MCF 10A (cell line): Measurements from ENCODE around the gene FAM181B. TPM values are rescaled to one million over a fixed set of nuclear protein-coding genes. Genes with fewer than 3 reads are reported as not detected.

ENCODE experiments used
- BruUV-seq: library from RNA; stranded (reverse); fragments of 400-500 nt; replicated peaks from 2 replicates; lab custom pipeline; 2021; lab: Mats Ljungman, UMichigan
- CTCF ChIA-PET: fragments of 300-600 bp; sonication (Branson Sonifier 250); formaldehyde crosslinking; extraction: SDS; loops from one replicate; lab custom pipeline; 2021; ENCODE audit warnings: antibody characterized with exemption, inconsistent platforms; lab: Yijun Ruan, JAX
- POLR2A ChIA-PET: fragments of 300-600, 350-650 bp; sonication (Branson Sonifier 250); formaldehyde crosslinking; extraction: SDS; loops from one replicate; lab custom pipeline; 2020; ENCODE audit warnings: antibody characterized with exemption, inconsistent platforms; lab: Yijun Ruan, JAX
- DNase-seq: peaks from one replicate; pipeline ENCODE4 v3.0.0-alpha.2; 2018; ENCODE audit not compliant: unreplicated experiment
- H3K27ac Mint-ChIP-seq: one replicate; pipeline ENCODE4 v1.8.0; 2022; ENCODE audit warnings: mild to moderate bottlenecking, low read depth, mixed read lengths; ENCODE audit not compliant: unreplicated experiment
- H3K27me3 Mint-ChIP-seq: one replicate; pipeline ENCODE4 v1.8.0; 2022; ENCODE audit warnings: mixed read lengths; ENCODE audit not compliant: insufficient read depth, unreplicated experiment
- H3K36me3 Mint-ChIP-seq: one replicate; pipeline ENCODE4 v1.8.0; 2022; ENCODE audit warnings: mild to moderate bottlenecking, moderate library complexity, mixed read lengths; ENCODE audit not compliant: insufficient read depth, unreplicated experiment
- H3K4me1 Mint-ChIP-seq: one replicate; pipeline ENCODE4 v1.8.0; 2022; ENCODE audit warnings: mixed read lengths; ENCODE audit not compliant: insufficient read depth, unreplicated experiment
- H3K4me3 Mint-ChIP-seq: one replicate; pipeline ENCODE4 v1.8.0; 2022; ENCODE audit warnings: mild to moderate bottlenecking, moderate library complexity, mixed read lengths; ENCODE audit not compliant: unreplicated experiment
- H3K9me3 Mint-ChIP-seq: one replicate; pipeline ENCODE4 v1.8.0; 2022; ENCODE audit warnings: mixed read lengths; ENCODE audit not compliant: unreplicated experiment
- CTCF ChIP-seq: fragments of 200-600 bp; IDR thresholded peaks from one replicate; pipeline ENCODE4 v1.8.0; 2022; ENCODE audit warnings: antibody characterized with exemption, mild to moderate bottlenecking; ENCODE audit not compliant: unreplicated experiment
- intact Hi-C: fragments of 100-400 bp; cut with micrococcal nuclease; formaldehyde crosslinking; loops from 2 replicates; pipeline ENCODE4 v1.14.1; 2022
- total RNA-seq: library from RNA; stranded (reverse); gene quantifications from 2 replicates; pipeline ENCODE4 v1.2.3, GENCODE V29; 2022

FAM181B gene
- total RNA-seq, 1 experiment from 2014 or later, result not detected

- ChIA-PET POLR2A (no interaction called here), CTCF (interaction anchor here (1.1 to 2.5 kb wide), 4 partner anchors 9 to 1133 kb away, joined by 3 to 11 read pairs (median 6); no protein-coding TSS in a partner anchor)
- no peaks in the 10 kb centered on the region for H3K36me3 Mint-ChIP-seq
- no peaks in the 10 kb centered on the region for H3K9me3 Mint-ChIP-seq
- DNase-seq, result no peak
- H3K4me3 Mint-ChIP-seq, result no peak overlapping the region
- no TSS peak for BruUV-seq
- intact Hi-C loops, result no loop called here
- peaks cover 7% of the 10 kb centered on the region for H3K4me1 Mint-ChIP-seq
- TF ChIP-seq CTCF, result no peak
- peaks cover 61% of the 10 kb centered on the region for H3K27me3 Mint-ChIP-seq
- no peak overlapping the region for H3K27ac Mint-ChIP-seq
Observed at GRCh38 chr11:82686211-82686610, 47.5 kb downstream of the FAM181B start.

- no peak overlapping the region for H3K27ac Mint-ChIP-seq
- H3K4me3 Mint-ChIP-seq, result no peak overlapping the region
- ChIA-PET CTCF (interaction anchor here (0.6 to 2.5 kb wide), 19 partner anchors 8 to 1144 kb away, joined by 3 to 39 read pairs (median 3); no protein-coding TSS in a partner anchor), POLR2A (no interaction called here)
- peaks cover 7% of the 10 kb centered on the region for H3K4me1 Mint-ChIP-seq
- no peaks in the 10 kb centered on the region for H3K36me3 Mint-ChIP-seq
- no TSS peak for BruUV-seq
- H3K9me3 Mint-ChIP-seq, result no peaks in the 10 kb centered on the region
- DNase-seq, result no peak
- intact Hi-C loops, result no loop called here
- no peak for TF ChIP-seq CTCF
- H3K27me3 Mint-ChIP-seq, result peaks cover 50% of the 10 kb centered on the region
Observed at GRCh38 chr11:82683029-82683428, 50.6 kb downstream of the FAM181B start.

DNA sequence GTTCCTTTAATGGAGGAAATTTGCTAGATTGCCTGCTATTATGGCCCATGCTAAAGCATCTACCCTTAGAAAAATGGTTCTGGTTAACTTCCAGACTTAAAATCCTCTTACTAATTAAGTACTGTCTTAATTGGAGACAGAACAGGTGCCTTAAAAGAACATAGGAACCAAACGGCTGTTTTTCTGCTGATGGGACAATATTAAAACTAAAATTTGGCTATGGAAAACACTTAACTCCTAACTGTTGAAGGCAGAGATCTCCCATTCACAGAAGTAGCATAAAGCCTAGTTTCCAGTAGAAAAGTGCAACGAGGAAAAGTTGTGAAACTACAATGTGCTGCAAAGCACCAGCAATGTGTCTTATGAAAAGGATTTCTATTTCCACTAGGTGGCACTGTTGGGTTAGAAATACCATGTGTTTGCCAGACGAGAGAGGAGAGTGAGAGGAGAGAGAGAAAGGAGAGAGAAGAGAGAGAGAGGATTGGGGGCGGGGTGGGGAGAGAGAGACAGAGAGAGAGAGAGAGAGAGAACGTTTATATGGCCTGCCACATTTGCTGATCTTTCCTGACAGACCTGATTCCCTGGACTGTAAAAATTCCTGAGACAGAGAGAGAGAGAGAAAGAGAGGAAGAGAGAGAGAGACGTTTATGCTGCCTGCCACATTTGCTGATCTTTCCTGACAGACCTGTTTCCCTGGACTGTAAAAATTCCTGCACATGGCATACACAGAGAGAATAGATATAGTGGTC is 51.5 kb downstream of the FAM181B start:
- Mint-ChIP-seq H3K4me1 (peaks cover 7% of the 10 kb centered on the region), H3K27ac (no peak overlapping the region), H3K4me3 (no peak overlapping the region), H3K27me3 (peaks cover 42% of the 10 kb centered on the region), H3K36me3 (no peaks in the 10 kb centered on the region), H3K9me3 (no peaks in the 10 kb centered on the region)
- ChIA-PET POLR2A (interaction anchor here (0.7 kb wide), 1 partner anchor 1350 kb away, joined by 5 read pairs; no protein-coding TSS in a partner anchor), CTCF (interaction anchor here (0.6 to 2.5 kb wide), 13 partner anchors 9 to 1037 kb away, joined by 3 to 39 read pairs (median 3); no protein-coding TSS in a partner anchor)
- peak; percentile 80 for DNase-seq
- intact Hi-C loops, result loop anchor here (1.0 kb wide), 1 partner anchor 13 kb away; no protein-coding TSS in a partner anchor
- peak; percentile 52 for TF ChIP-seq CTCF
- BruUV-seq, result no TSS peak

DNA sequence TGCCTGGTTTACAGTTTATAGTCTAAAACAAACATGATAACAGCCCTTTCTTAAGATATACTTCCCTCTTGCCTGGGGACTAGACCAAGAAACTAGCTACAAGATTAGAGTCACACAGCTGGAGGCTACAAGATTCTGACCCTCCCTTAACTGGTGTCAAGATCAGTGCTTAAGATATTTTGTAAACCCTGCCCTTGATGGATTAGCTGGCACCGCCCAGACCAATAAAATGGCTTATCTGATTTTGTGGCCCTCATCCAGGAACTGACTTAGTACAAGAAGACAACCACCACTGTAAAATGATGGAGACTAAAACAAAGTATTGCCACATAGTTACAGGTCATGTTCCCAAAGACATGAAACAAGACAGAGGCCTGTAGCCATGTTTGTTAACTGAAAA is 53.4 kb downstream of the FAM181B start:
- intact Hi-C loops, result no loop called here
- no peaks in the 10 kb centered on the region for H3K9me3 Mint-ChIP-seq
- POLR2A ChIA-PET, result interaction anchor here (1.4 kb wide), 1 partner anchor 15 kb away, joined by 4 read pairs; no protein-coding TSS in a partner anchor
- H3K36me3 Mint-ChIP-seq, result no peaks in the 10 kb centered on the region
- no peak overlapping the region for H3K27ac Mint-ChIP-seq
- no peak overlapping the region for H3K4me3 Mint-ChIP-seq
- no peak for TF ChIP-seq CTCF
- no peak for DNase-seq
- peaks cover 37% of the 10 kb centered on the region for H3K27me3 Mint-ChIP-seq
- peaks cover 7% of the 10 kb centered on the region for H3K4me1 Mint-ChIP-seq
- no TSS peak for BruUV-seq
- CTCF ChIA-PET, result interaction anchor here (0.7 to 6.2 kb wide), 6 partner anchors 16 to 1136 kb away, joined by 4 to 73 read pairs (median 6); no protein-coding TSS in a partner anchor
